GM19099 (cell line): ENCODE results near the gene CFAP97D2.
A peak's percentile ranks its signal among the peaks of the same experiment; 100 is the strongest.

Experiments
- POLR2A ChIP-seq: IDR thresholded peaks from 3 replicates; pipeline ENCODE4 v1.6.1; 2011; ENCODE audit warnings: low read depth; ENCODE audit not compliant: insufficient read length; ENCODE audit errors: extremely low read depth

Gene CFAP97D2

DNA sequence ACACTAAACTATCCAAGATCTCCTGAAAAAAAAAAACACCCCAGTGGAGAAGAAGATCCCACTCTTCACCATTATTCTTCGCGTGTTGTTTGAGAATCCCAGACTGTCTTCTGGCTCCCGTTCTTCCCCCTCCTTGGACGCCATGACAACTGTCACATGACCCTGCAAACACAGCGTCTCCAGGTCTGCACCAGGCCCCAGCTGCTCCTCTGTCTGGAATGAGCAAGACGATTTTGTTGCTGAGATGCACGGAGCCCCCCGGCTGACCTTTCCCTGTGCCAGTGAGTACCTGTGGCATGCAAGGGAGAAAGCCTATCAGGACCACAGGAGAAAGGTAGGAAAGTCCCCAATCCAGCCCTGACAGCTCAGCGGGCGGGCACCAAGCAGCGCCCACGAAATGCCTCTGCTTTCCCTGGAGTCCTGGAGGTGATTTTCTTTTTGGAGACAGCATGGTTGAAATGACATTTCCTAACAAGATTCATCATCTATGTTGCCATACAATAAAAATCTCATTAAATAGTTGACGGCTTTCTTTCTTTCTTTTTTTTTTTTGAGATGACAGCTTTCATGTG, at the start of gene CFAP97D2:
Gene CFAP97D2, plus strand, starts transcription at position 171 of the 572 bp plus-strand sequence. Its CDS starts 74 bp downstream, at position 245.
- no peak for TF ChIP-seq POLR2A

DNA sequence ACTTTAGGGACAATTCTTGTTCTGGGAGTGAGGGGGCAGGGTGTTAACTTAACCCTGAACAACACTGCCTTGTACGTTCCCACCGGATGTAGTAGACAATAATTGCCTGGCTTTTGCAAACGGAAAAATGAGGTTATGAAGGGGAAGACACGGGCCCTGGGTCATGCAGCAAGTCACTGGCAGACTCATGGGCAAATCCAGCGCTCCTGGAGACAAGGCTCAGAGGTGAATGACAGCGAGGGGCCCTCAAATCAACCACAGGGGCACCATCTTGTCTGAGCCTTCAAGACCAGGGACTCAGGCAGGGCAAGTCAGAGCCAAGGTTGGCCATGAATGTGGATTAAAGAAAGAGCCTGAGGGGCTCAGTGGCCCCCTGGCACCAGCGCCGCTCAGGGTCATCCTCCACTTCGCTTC, 49.4 kb upstream of the CFAP97D2 start:
- no peak for TF ChIP-seq POLR2A

DNA sequence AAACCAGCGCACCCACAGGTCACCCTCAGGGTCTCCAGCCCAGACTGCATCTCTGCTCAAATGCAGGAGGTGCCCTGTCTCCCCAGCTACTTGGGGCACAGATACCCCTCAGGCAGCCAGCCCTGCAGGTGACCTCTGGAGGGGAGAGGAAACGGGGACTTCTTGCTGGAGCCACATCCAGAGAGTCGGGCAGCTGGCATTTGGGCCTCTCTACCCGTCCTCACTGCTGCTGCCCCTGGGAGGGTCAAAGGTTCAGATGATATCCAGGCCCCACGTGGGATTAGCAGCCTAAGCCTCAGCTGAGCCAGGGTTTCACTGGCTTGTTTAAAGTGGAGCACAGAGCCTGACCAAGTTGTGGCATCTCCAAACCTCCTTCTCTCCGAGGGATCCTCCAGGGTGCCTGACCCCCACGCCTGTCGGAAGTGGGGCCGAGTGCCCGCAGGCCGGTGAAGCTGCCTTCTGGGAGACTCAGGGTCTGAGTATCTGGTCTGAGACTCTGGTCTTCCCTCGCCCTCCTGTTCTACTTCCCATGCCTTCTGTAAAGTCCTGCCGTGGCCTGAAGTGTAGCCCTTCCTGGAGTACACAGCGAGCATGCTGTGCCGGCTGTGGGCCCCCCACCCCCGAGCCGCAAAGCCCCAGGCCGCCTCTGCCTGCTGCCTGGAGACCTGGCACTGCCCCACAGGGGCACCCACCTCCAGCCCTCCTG, 48.8 kb upstream of the CFAP97D2 start:
- TF ChIP-seq POLR2A = no peak

DNA sequence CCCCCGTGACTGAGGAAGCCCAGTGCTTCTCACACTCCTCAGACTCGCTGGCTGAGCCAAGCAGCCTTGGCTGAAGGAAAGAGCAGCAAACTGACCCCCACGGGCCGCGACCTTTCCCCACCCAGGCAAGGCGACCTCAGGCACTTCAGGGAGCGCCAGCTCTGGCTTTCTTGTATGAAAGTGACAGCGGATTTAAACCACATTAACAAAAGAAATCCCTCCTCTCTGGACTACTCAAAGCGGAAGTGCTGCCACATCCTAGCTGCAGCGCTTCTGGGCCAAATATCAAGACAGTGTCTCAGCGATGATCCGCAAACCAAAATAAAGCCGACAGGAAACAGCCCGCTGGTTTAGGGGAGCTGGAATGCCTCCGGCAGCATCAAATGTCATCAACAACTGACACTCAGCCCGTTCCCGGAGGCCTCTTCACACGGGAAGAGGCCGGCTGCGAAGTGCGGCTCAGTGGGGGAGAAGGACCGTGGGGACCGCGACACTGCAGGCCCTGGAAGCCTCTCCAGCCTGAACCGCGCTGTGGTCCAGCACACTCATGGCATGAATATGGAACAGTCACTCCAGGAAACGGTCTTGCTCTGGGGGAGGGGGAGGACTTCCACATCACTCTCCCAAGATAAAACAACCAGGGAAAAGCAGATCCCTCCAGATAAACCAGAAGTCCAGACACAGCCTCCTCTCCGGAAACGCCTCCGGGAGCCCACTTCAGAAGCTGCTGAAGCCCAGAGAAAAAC, 48.0 kb upstream of the CFAP97D2 start:
- TF ChIP-seq POLR2A = peak; percentile 45

- no peak for TF ChIP-seq POLR2A
Observed at GRCh38 chr13:114131583-114132418, 47.3 kb upstream of the CFAP97D2 start.

DNA sequence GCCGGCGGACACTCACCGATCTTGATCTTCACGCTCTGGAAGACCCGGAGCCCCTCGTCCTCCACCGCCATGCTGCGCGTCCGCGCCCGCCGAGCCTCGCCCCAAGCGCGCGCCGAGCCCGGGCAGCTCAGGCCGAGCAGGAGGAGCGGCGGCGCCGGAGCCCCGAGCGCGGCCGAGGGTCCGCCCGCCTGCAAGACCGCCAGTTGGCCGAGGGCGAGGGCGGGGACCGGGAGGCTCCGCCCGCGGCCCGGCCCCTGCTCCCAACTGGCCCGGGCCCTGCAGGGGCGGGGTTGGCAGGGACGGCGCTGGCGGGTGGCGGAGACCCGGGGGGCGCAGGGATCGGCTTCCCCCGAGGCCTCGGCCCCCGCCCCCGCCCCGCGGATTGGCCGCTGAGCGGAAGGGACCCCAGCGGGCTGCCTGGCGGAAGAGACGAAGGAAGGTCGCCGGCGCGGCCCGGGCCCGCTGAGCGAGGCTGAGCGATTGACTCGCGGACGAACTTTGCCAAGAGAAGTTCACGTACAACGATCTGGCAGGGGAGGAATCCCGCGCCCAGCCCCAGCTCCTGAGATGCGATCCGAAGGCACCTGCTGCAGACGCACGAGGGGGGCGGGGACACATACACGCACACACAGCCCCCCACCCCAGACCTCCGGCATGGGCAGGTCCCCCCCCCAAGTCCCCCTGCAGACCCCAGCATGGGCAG, 46.5 kb upstream of the CFAP97D2 start, which contains the start of gene RASA3:
Gene RASA3, minus strand, starts transcription at position 205 of the 703 bp plus-strand sequence. Its CDS starts 134 bp downstream, at position 71.
- peak; percentile 74 for TF ChIP-seq POLR2A

DNA sequence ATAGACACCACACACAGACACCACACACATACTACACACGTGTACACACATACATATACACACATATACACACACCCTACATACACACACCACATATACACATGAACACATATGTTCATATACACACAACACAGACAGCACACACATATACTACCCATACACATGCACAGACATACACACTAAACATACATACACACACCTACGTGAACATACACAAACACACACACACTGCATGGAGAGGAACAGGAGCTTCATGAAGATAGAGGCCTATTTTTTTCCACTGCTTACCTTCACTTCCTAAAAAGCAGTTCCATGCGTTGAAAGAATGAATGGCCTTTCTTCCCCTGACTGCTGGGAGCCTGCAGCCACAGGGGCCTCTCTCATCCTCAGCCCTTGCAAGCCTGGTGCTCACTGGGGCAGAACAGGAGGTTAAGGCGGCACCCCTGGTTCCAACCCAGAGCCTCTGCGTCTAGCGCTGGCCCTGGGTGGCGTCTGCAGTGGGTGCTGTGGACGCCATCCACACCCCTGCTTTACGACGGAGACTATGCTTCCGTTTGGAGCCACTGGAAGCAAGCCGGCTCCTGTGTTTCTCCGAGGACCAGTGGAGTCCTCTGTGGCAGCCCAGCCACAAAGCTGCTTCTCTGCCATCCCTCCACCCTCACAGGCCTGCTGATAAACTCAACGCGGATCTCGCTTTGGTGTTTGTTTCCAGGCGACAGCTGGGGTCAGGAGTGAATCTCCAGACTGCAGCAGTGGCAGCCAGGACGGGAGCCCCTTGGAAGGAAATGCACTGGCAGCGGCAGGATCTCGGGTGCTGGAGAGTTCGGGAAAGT, 44.7 kb upstream of the CFAP97D2 start:
- no peak for TF ChIP-seq POLR2A

- no peak for TF ChIP-seq POLR2A
Observed at GRCh38 chr13:114134944-114135610, 44.0 kb upstream of the CFAP97D2 start.

DNA sequence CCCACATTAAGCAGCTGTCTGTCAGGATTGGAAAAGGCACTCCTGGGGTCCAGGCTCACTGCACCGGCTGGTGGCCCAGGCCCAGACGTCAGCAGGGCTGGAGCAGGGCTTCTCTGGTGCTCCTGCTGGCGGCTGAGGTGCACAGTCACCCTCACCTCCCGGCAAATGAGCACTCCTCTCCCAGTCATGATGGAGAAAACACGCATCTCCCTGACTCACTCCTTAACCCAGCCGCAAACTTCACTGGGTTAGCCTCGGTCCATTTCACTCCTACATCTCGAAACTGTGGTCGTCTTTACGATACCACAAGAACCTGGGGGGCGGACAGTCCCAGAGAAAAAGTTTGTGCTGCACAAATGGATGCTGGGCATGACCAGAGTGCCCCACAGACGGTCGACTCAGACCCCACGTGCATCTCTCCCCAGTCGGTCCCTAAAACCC, 43.3 kb upstream of the CFAP97D2 start:
- TF ChIP-seq POLR2A = no peak

DNA sequence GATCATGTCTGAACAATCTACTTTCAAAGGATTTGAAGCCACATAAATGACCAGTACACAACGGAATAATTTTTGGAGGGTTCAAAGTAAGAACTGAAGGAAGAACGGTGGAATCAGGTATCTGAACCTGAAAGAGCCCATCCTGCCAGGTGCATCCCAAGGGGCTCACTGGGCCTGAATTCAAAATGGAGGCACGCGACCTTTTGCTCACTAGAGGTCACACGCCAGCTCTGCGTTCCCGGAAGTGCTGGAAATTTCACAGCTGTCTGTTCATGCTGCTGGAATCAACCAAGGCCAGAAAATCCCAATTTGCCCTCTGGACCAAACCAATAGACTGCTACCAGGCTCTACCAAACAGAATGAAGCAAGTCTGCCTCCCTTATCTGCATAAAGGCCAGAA, 42.5 kb upstream of the CFAP97D2 start:
- TF ChIP-seq POLR2A = no peak

DNA sequence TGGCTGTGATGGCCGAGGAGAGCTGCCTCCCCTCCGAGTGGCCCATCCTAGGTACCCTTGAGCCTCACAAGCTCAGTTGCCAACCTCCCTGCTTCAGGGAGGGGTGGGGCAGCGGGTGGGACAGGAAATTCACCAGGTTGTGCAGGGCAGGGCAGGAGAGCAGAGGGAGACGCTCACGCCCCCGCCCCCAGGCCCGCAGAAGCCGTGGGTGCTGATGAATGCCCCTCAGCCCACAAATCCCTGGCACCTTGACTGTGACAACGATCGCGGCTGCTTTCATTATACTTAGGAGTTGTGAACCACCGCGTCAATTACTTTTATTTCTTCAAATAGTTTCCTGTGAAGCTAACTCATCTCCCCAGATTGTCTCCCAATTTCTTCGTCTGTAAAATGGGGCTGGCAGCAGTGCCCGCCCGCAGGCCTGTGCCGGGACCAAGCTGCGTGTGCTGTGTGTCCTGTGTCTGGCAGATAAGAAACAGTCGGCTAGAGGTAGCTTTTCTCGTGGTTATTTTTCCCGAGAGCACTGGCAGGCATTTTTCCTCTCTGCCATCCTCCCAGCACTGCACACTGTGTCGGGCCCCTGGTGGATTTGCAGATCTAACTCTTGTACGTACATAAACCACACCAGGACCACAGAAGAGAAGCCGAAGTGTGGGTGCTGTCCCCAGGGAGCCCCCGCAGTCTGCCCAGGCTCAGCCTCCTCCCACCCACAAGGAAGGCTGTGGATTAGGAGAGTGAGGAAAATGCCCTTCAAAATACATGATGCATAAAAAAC, 38.7 kb upstream of the CFAP97D2 start:
- TF ChIP-seq POLR2A = no peak

- TF ChIP-seq POLR2A = no peak
Observed at GRCh38 chr13:114140906-114141250, 38.2 kb upstream of the CFAP97D2 start.
